Measurements from ENCODE around the gene NOM1. TPM values are rescaled to one million over a fixed set of nuclear protein-coding genes. Genes with fewer than 3 reads are reported as not detected.

The NOM1 gene
- total RNA-seq, 1 donor from 2014 or later = 14.0 TPM

DNA sequence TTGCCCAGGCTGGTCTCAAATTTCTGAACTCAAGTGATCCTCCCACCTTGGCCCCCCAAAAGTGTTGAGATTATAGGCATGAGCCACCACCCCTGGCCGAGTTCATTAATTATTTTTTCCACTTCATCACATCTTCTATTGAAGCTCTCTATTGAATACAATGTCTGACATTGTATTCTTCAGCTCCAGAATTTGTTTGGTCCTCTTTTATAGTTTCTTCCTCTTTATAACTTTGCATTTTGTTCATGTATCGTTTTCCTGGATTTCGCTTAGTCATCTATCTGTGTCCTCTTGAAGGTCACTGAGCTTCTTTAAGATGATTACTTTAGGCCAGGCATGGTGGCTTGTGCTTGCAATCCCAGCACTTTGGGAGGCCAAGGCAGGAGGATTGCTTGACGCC is 30.2 kb downstream of the NOM1 start:
- no peak for DNase-seq (ENCODE audit: low read depth in 2 of 2)

DNA sequence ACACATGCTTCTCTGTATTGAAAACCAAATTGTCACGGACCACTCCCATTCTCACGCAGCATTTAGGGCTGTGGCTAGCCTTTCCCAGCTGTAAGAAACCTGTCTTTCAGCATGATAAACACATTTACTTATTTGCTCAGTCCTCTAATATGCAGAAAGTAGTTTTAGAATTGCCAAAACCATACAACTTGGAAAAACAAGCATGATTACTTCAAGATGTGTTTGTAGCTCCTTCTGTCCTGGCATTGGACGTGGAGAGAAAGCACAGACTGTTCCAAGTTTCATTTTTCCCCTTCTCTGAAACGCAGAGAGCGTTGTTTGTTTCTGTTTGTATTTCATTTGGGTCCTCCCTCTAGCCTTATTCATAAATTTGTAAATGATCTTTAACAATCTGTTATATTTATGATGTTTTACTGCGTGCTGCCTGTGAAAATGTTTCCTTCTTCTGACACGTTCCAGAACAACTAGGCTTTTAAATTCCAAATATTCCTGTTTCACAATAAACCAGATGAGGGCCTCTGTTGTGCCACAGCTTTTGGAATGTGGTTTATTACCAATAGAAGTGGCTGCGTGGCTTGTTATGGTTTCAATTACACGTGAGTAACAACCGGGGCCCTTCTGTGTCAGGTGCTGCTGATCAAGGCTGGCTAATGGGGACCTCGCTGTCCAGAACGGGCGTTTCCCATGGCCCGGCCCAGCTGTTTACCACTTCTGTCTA is 34.8 kb downstream of the NOM1 start:
- DNase-seq (ENCODE audit: low read depth in 2 of 2) = no peak

- DNase-seq (ENCODE audit: low read depth in 2 of 2) = no peak
Measured at GRCh38 chr7:156985101-156985992, 35.8 kb downstream of the NOM1 start.

- no peak for DNase-seq (ENCODE audit: low read depth in 2 of 2)
Measured at GRCh38 chr7:156986378-156986777, 36.9 kb downstream of the NOM1 start.

- no peak for DNase-seq (ENCODE audit: low read depth in 2 of 2)
Measured at GRCh38 chr7:156988343-156989185, 39.1 kb downstream of the NOM1 start.

GRCh38 chr7:156989766-156990535 is 40.4 kb downstream of the NOM1 start:
- no peak for DNase-seq (ENCODE audit: low read depth in 2 of 2)

GRCh38 chr7:156993021-156993924 is 43.8 kb downstream of the NOM1 start:
- DNase-seq (ENCODE audit: low read depth in 2 of 2) = no peak

- no peak for DNase-seq (ENCODE audit: low read depth in 2 of 2)
Measured at GRCh38 chr7:156993925-156994235, 44.4 kb downstream of the NOM1 start.

- DNase-seq (ENCODE audit: low read depth in 2 of 2) = no peak
Measured at GRCh38 chr7:156994417-156994816, 44.9 kb downstream of the NOM1 start.

DNA sequence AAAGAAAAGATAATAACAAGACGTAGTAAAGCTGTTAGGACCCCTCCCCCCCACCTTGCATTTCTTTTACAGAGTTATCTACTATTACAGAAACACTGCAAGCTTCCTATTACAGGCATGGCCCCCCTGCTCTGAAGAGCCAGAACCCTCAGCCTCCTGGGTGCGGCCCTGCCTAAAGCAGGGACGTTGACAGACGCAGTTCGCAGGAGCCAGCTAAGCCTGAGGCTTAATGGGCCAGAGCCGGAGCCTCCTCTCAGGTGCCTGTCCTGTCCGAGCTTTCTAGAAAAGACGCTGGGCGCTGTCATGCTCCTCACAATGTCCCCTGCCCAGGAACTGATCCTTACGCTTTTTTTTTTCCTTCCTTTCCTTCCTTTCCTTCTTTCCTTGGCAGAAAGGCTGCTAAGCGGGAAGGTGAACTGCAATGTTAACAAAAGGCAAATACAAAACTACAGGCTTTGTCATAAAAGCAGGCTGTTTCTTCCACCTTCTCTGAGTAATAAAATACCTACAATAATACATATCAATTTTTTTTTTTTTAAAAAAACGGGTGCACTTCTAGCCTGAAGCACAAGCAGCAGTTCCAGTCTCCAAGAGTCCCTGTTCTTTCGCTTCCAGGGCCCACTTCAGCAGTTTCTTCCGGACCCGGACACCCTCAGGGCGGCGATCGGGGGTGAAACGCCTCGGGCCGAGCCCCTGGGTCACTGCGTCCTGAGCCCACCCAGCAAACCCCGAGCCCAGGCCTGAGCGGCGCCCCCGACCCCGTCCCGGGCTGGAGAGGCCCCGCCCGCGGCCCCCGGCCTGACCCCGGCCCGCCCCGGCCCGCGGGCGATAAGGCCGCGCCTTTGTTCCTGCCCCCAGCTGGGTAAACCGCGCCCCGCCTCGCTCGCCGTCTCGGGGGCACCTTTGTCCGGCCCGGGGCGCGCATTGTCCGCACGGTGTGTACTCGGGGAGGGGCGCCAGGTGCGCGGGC is 49.8 kb downstream of the NOM1 start:
- DNase-seq (ENCODE audit: low read depth in 2 of 2) = no peak

DNA sequence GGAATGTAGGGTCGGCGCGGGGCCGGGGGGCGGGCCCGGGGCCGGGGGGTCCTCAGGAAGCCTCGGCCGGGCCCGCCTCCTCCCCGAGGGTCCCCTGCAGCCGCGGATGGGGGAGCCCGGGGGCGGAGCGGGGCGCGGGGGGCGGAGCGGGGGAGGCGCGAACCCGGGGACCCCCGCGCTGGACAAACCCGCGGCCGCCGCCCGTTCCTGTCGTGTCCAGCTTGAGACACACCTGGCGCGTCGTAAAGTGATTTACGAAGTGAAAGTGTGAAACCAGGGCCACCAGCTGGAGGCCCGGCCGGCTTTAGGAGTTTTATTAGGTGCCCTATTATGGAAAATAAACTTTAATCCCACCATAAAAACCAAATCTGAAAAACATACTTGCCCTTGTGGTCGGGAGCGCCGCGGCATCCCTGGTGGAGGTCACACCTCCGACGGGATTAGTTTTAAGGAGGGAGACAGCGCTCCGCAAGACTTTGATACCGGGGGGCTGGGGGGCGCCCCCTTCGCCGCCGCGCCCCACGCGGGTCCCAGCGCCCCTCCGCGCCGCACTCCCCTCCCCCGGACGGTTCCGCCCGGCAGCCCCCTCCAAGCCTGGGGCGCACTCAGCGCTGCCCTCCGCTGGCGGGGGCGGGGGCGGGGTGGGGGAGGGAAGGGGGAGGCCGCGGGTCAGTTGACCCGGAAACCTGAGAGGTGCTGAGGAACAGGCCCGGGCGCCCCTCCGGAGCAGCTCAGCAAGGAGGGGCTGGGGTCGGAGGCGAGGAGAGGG is 50.6 kb downstream of the NOM1 start:
- DNase-seq (ENCODE audit: low read depth in 2 of 2) = no peak

GRCh38 chr7:157000741-157001653 is 51.5 kb downstream of the NOM1 start:
- DNase-seq (ENCODE audit: low read depth in 2 of 2) = no peak

DNA sequence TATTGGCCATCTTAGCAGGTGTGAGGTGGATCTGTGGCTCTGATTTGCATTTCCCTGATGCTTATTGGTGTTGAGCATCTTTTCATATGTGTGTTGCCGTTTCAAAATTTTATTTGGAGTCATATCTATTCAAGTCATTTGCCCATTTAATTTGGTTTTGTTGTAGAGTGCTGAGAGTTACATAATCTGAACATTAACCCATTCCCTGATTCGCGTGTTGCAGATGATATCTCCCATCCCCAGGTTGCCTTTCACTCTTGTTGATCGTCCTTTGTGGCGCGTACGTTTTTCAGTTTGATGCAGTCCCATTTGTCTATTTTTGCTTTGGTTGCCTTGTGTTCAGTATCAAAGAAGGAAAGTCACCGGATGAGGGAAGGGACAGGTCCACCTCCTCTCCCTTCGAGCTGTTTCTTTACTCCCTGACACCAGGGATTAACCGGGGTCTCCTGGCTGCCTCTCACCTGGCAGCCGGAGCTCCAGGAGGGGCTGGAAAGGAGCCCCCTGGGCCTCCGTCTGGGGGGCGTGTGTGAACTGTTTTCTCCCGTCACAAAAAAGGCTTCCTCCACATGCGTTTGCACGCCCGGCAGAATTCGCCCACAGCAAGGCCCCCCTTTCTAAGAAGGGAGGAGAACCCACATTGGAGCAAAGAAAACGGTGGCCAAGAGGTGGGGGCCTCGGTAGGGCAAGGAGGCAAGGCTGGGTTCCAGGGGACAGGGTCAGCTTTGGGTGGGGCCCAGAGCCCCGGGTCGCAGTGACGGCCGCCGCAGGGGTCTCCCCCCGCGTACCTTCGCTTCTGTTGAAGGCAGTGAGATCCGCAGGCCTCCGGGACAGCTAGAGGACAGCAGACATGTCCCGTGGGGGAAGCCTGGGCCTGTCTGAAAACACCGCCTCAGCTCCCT is 52.7 kb downstream of the NOM1 start:
- no peak for DNase-seq (ENCODE audit: low read depth in 2 of 2)

DNA sequence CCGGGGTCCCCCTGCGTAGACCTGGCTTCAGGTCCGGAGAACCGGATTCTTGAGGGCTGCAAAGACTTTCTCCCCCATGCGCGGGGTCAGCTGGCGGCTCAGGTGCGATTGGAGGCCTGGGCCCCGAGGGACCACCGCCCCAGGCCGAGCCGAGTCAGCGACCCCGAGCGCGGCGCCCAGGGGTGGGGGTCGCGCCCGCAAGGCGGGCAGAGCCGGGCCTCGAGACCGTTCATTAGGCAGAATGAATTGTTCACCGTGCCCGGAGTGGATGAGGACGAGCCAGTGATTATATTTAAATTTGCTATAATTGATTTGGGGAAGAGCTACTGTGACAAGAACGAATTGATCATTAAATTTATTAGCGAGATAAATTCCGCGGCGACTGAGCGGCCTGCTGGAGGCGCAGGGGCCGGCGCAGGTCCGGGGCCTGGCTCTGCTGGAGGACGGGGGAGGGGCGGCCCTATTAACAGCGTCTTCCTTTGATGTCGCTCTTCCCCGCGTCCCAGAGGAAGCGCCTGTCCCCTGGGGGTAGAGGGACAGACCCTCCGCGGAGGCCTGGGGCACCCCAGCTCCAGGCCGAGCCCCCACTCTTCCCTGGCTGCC is 53.4 kb downstream of the NOM1 start:
- DNase-seq (ENCODE audit: low read depth in 2 of 2) = no peak

GRCh38 chr7:157003445-157003755 is 53.9 kb downstream of the NOM1 start:
- no peak for DNase-seq (ENCODE audit: low read depth in 2 of 2)

Measured in dermis microvascular lymphatic vessel endothelial cell (primary cell).